HCT116 (cell line): ENCODE results near the gene GTPBP2. TPM values are rescaled to one million over a fixed set of nuclear protein-coding genes. Genes with fewer than 3 reads are reported as not detected.

ENCODE experiments used
- ATAC-seq: fragments of 200-7000 bp; cut with Tn5 transposase; 2 replicates; pipeline ENCODE4 v1.9.1; 2020; ENCODE audit warnings: mild to moderate bottlenecking, moderate library complexity
- BruUV-seq: library from RNA; stranded (reverse); fragments of 400-500 nt; replicated peaks from 2 replicates; lab custom pipeline; 2021; lab: Mats Ljungman, UMichigan
- CTCF ChIA-PET: fragments of 300-600 bp; sonication (Branson Sonifier 250); formaldehyde crosslinking; loops from one replicate; lab custom pipeline; 2021; ENCODE audit warnings: antibody characterized with exemption; lab: Charles Lee
- POLR2A ChIA-PET: fragments of 300-600, 350-600 bp; sonication (Branson Sonifier 250); formaldehyde crosslinking; loops from one replicate; lab custom pipeline; 2021; ENCODE audit warnings: antibody characterized with exemption; lab: Charles Lee
- RAD21 ChIA-PET, 2 experiments: fragments of 300-600 bp; sonication (Branson Sonifier 250); formaldehyde crosslinking; loops; one replicate each; lab custom pipeline; 2023; ENCODE audit warnings: low total read pairs in 2 of 2; ENCODE audit not compliant: uncharacterized antibody in 2 of 2, unreplicated experiment in 2 of 2, low non-redundant PET in 1 of 2; lab: Charles Lee
- DNase-seq: peaks from one replicate; pipeline ENCODE4 v3.0.0-alpha.2; 2010; ENCODE audit warnings: low read depth, low spot score
- H2AFZ ChIP-seq: fragments of 200-600 bp; shearing (Covaris generic), sonication (generic); 2 replicates; pipeline ENCODE4 v1.6.1; 2017; ENCODE audit warnings: low read depth, mixed run types, mixed read lengths, antibody characterized with exemption, low read length; ENCODE audit not compliant: poor library complexity, severe bottlenecking
- H3K27ac ChIP-seq: 2 replicates; pipeline ENCODE4 v1.5.1; 2012; ENCODE audit warnings: low read depth, low read length
- H3K27me3 ChIP-seq: fragments of 200-600 bp; sonication (generic); 2 replicates; pipeline ENCODE4 v1.6.1; 2016; ENCODE audit warnings: mixed run types, low read length, mixed read lengths; ENCODE audit not compliant: insufficient read depth
- H3K36me3 ChIP-seq, 2 experiments: fragments of 200-500 bp in 1 of 2; fragments of 200-600 bp in 1 of 2; sonication (Bioruptor generic) in 1 of 2; sonication (generic) in 1 of 2; 2 replicates each; pipeline versions ENCODE4 v1.5.1 to v1.6.1; 2014 to 2016; ENCODE audit warnings: low read length in 2 of 2, inconsistent platforms in 1 of 2, mixed read lengths in 1 of 2, mixed run types in 1 of 2; ENCODE audit not compliant: insufficient read depth in 2 of 2, control insufficient read depth in 1 of 2
- H3K4me1 ChIP-seq, 2 experiments: fragments of 200-600 bp in 1 of 2; sonication (generic) in 1 of 2; 2 replicates each; pipeline versions ENCODE4 v1.5.1 to v1.6.1; 2012 to 2017; ENCODE audit warnings: low read length in 2 of 2, inconsistent platforms in 1 of 2, mild to moderate bottlenecking in 1 of 2, mixed read lengths in 1 of 2, mixed run types in 1 of 2, moderate library complexity in 1 of 2; ENCODE audit not compliant: insufficient read depth in 2 of 2, control insufficient read depth in 1 of 2
- H3K4me2 ChIP-seq: fragments of 200-600 bp; sonication (generic); 2 replicates; pipeline ENCODE4 v1.6.1; 2017; ENCODE audit warnings: mixed run types, low read length, mixed read lengths
- H3K4me3 ChIP-seq, 2 experiments: fragments of 200-600 bp in 1 of 2; sonication (generic) in 1 of 2; replicated peaks in 1 of 2; 2 replicates each; pipeline ENCODE4 v1.5.1; 2011 to 2016; ENCODE audit warnings: low read length in 2 of 2, control low read depth in 1 of 2, low read depth in 1 of 2, mild to moderate bottlenecking in 1 of 2, mixed read lengths in 1 of 2, mixed run types in 1 of 2
- H3K79me2 ChIP-seq: fragments of 200-600 bp; sonication (generic); 2 replicates; pipeline ENCODE4 v1.6.1; 2017; ENCODE audit warnings: mild to moderate bottlenecking, mixed run types, low read length, moderate library complexity, mixed read lengths; ENCODE audit not compliant: insufficient read depth
- H3K9ac ChIP-seq: fragments of 200-600 bp; sonication (generic); 2 replicates; pipeline ENCODE4 v1.6.1; 2016; ENCODE audit warnings: low read length, mixed read lengths
- H3K9me2 ChIP-seq: fragments of 200-600 bp; sonication (generic), shearing (Covaris generic); 2 replicates; pipeline ENCODE4 v1.6.1; 2017; ENCODE audit warnings: mixed run types, mild to moderate bottlenecking, moderate library complexity; ENCODE audit not compliant: insufficient read depth
- H3K9me3 ChIP-seq, 2 experiments: fragments of 200-500 bp in 1 of 2; fragments of 200-600 bp in 1 of 2; sonication (Bioruptor generic) in 1 of 2; sonication (generic) in 1 of 2; 2 replicates each; pipeline ENCODE4 v1.6.1; 2014 to 2017; ENCODE audit warnings: low read length in 2 of 2, mixed read lengths in 2 of 2, inconsistent platforms in 1 of 2, low read depth in 1 of 2, mild to moderate bottlenecking in 1 of 2, mixed run types in 1 of 2, moderate library complexity in 1 of 2; ENCODE audit not compliant: control insufficient read depth in 1 of 2, insufficient read depth in 1 of 2
- H4K20me1 ChIP-seq: fragments of 200-600 bp; sonication (generic), shearing (Covaris generic); 2 replicates; pipeline ENCODE4 v1.6.1; 2017; ENCODE audit warnings: mixed run types, mild to moderate bottlenecking, moderate library complexity; ENCODE audit not compliant: insufficient read depth
- CBX3 ChIP-seq: IDR thresholded peaks from 2 replicates; pipeline ENCODE4 v1.6.1; 2012; ENCODE audit warnings: low read depth
- CTCF ChIP-seq, 3 experiments: fragments of 200-600 bp in 1 of 3; sonication (generic) in 1 of 3; IDR thresholded peaks in 2 of 3; conservative IDR thresholded peaks in 1 of 3; 2 replicates each; pipeline ENCODE4 v1.5.1; 2012 to 2017; ENCODE audit warnings: low read depth in 2 of 3, low read length in 2 of 3, antibody characterized with exemption in 1 of 3, borderline replicate concordance in 1 of 3, control low read depth in 1 of 3, mild to moderate bottlenecking in 1 of 3, mixed read lengths in 1 of 3, mixed run types in 1 of 3, moderate library complexity in 1 of 3; ENCODE audit not compliant: insufficient read depth in 1 of 3
- EGR1 ChIP-seq: IDR thresholded peaks from 2 replicates; pipeline ENCODE4 v1.6.1; 2012; ENCODE audit warnings: low read depth
- FOSL1 ChIP-seq: IDR thresholded peaks from 2 replicates; pipeline ENCODE4 v1.6.1; 2012; ENCODE audit warnings: low read depth
- JUND ChIP-seq: IDR thresholded peaks from 2 replicates; pipeline ENCODE4 v1.6.1; 2012
- POLR2AphosphoS5 ChIP-seq: IDR thresholded peaks from 2 replicates; pipeline ENCODE4 v1.6.1; 2011; ENCODE audit warnings: mild to moderate bottlenecking, low read depth, low read length, moderate library complexity
- SRF ChIP-seq: IDR thresholded peaks from 2 replicates; pipeline ENCODE4 v1.6.1; 2012; ENCODE audit warnings: low read depth
- YY1 ChIP-seq: IDR thresholded peaks from 2 replicates; pipeline ENCODE4 v1.6.1; 2011; ENCODE audit warnings: low read length, low read depth, moderate library complexity, mild to moderate bottlenecking; ENCODE audit not compliant: insufficient replicate concordance; ENCODE audit errors: extremely low read depth
- intact Hi-C: fragments of 100-400 bp; cut with micrococcal nuclease; formaldehyde crosslinking; loops from 2 replicates; pipeline ENCODE4 v1.10.0; 2022
- total RNA-seq: library from RNA; stranded (reverse); gene quantifications from one replicate; pipeline ENCODE4 v1.2.1, GENCODE V29; 2021; ENCODE audit not compliant: unreplicated experiment
- TF ChIP-seq, protein P1 (sequence below): IDR thresholded peaks from 2 replicates; pipeline ENCODE4 v1.6.1; 2012

GTPBP2 gene
- total RNA-seq, 1 experiment from 2014 or later = 98.0 TPM

- TF ChIP-seq SRF (no peak), CBX3 (no peak)
Observed at GRCh38 chr6:43624786-43625288, 4.2 kb downstream of the GTPBP2 start (continued).

DNA sequence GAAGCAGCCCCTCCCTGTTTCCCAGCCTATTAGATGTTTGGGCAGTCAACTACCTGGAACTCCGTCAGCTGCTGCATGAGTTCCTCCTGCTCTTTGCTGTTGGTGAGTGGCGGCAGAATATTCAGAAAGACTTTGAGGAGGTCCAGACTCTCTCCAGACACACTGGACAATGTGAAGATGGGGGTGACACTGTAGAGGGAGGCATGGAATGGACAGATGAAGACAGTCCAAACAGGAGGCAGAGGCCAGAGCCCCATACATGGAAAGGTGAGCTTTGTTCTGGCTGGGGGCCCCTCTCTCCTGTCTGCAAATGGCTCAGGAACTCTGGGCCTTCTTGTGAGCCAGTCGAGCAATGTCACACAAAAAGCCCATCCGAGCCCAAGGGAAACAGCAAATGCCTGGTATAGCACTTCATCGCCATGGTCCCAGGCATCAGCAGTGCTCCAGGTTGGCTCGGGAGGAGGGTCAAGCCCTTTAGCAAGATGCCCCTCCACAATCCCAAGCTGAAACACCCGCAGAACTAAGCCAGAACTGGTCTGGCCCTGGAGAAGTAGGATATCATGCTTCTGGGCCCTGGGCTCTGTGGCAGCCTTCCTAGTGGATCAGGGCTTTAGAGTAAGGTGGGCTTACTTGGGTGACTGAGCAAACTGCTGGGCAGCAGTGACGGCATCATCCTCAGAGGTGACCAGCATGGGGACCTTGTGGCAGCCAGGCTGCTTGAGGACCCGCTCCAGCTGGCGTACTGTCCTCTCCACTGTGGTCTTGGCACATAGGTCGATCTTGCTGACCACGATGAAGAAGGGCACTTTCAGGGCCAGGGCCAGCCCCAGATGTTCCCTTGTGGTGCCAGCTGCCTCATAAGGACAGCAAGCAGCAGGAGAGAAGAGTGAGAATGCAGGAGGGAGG lies 4.9 kb downstream of the GTPBP2 start:
- H3K27ac ChIP-seq = no peak overlapping the region
- H3K4me1 ChIP-seq = peaks cover 10 to 14% of the 10 kb centered on the region in 2 experiments
- H3K9ac ChIP-seq = no peak overlapping the region
- ChIA-PET POLR2A (no interaction called here), RAD21 (no interaction called here), CTCF (no interaction called here)
- no peak overlapping the region for H3K4me3 ChIP-seq
- no peak overlapping the region for H3K4me2 ChIP-seq
- no peak for DNase-seq
- no TSS peak for BruUV-seq
- H3K79me2 ChIP-seq = peaks cover 24% of the 10 kb centered on the region
- TF ChIP-seq, protein P1, sequence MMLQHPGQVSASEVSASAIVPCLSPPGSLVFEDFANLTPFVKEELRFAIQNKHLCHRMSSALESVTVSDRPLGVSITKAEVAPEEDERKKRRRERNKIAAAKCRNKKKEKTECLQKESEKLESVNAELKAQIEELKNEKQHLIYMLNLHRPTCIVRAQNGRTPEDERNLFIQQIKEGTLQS = no peak
- TF ChIP-seq SRF (no peak), CTCF (IDR thresholded peaks at IDR 0.05 in 2 of 3, conservative IDR thresholded peaks at IDR 0.05 in 1 of 3; ENCODE audit: borderline replicate concordance in 1 of 3, insufficient read depth in 1 of 3, low read depth in 2 of 3, low read length in 2 of 3) (no peak), YY1 (no peak), EGR1 (no peak), FOSL1 (no peak), CBX3 (no peak), JUND (no peak), POLR2AphosphoS5 (peak; percentile 38; the same call in 1 of the 2 replicates)
- no peaks in the 10 kb centered on the region for H4K20me1 ChIP-seq
- no peaks in the 10 kb centered on the region for H3K27me3 ChIP-seq
- intact Hi-C loops = no loop called here
- H3K9me3 ChIP-seq = no peaks in the 10 kb centered on the region
- ATAC-seq = no peak
- no peak overlapping the region for H2AFZ ChIP-seq
- H3K9me2 ChIP-seq = no peaks in the 10 kb centered on the region
- H3K36me3 ChIP-seq = peaks cover 26 to 56% of the 10 kb centered on the region in 2 experiments; a peak in 3 of 4 replicates
